ENCODE results near the gene DBR1.

DBR1 gene

GRCh38 chr3:138114988-138115971, 59.4 kb downstream of the DBR1 start, which contains the start of gene DZIP1L:
DZIP1L (minus strand) TSS chr3:138115608; CDS start chr3:138103971, 11,637 bp downstream.
- peak; percentile 91 for DNase-seq
- Histone ChIP-seq H3K18ac (ENCODE audit: low read length) (peak within 1 kb of the TSS; percentile 89), H2AK5ac (ENCODE audit: low read length) (no peak within 1 kb of the TSS), H3K56ac (ENCODE audit: low read length) (peak within 1 kb of the TSS; percentile 98), H3K27me3 (ENCODE audit: insufficient read depth, low read length, poor library complexity) (no peaks in the 10 kb centered on the region), H4K5ac (ENCODE audit: low read length) (no peak within 1 kb of the TSS), H2BK15ac (replicated peaks; ENCODE audit: low read depth) (no peak within 1 kb of the TSS), H3K79me1 (ENCODE audit: low read length) (peaks cover 7% of the 10 kb centered on the region), H4K8ac (ENCODE audit: low read depth, low read length) (peak within 1 kb of the TSS; percentile 90), H3K79me2 (ENCODE audit: control insufficient read depth, insufficient read depth, low read length) (no peaks in the 10 kb centered on the region), H3K4ac (ENCODE audit: low read depth, low read length) (no peak within 1 kb of the TSS), H2BK5ac (ENCODE audit: low read length) (peak within 1 kb of the TSS; percentile 84), H3K23ac (ENCODE audit: low read length) (peak within 1 kb of the TSS; percentile 60), H3K36me3 (ENCODE audit: control insufficient read depth, insufficient read depth, low read length) (no peaks in the 10 kb centered on the region), H3K9ac (ENCODE audit: low read length) (peak within 1 kb of the TSS; percentile 78), H2BK120ac (ENCODE audit: low read depth, low read length) (no peak within 1 kb of the TSS), H3K27ac (ENCODE audit: low read depth, low read length) (peak within 1 kb of the TSS; percentile 92), H3K4me3 (ENCODE audit: low read length) (peak within 1 kb of the TSS; percentile 78), H3K4me1 (ENCODE audit: control insufficient read depth, low read depth, low read length) (peaks cover 6% of the 10 kb centered on the region), H3K4me2 (ENCODE audit: low read length) (peak within 1 kb of the TSS; percentile 88)
- WGBS (ENCODE audit: extremely low coverage, insufficient coverage, low lambda C conversion rate), result no CpG with 5 or more reads among the region's 86 CpGs

DNA sequence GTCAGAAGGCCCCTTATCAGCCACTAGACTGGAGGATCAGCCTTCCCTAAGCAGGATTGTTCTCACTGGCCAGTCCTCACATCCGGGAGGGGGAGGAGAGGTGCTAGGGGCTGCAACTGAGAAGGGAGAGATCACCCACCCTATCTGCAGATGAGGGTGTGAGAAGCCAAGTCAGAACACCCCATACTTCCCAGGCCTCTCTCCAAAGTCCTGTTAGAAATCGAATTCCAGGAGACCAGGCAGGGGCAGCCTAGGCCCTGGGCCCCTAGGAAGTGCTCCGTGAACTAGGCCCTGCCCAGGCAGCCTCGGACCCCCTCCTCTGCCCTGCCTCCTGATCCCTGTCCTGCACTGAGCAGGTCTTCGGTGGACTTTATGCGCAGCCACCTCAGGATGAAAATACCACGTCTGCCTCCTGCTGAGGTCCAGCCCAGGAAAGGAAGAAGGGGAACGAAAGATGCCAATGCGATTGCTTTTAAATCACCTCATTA, 60.2 kb downstream of the DBR1 start:
- H3K79me1 ChIP-seq (ENCODE audit: low read length), result peaks cover 7% of the 10 kb centered on the region
- peaks cover 6% of the 10 kb centered on the region for H3K4me1 ChIP-seq (ENCODE audit: control insufficient read depth, low read depth, low read length)
- peak overlapping the region; percentile 89 for H3K18ac ChIP-seq (ENCODE audit: low read length)
- no peak overlapping the region for H2AK5ac ChIP-seq (ENCODE audit: low read length)
- peak overlapping the region; percentile 84 for H2BK5ac ChIP-seq (ENCODE audit: low read length)
- no peaks in the 10 kb centered on the region for H3K79me2 ChIP-seq (ENCODE audit: control insufficient read depth, insufficient read depth, low read length)
- peak overlapping the region; percentile 44 for H3K4me3 ChIP-seq (ENCODE audit: low read length)
- no peak overlapping the region for H3K23ac ChIP-seq (ENCODE audit: low read length)
- no CpG with 5 or more reads among the region's 9 CpGs for WGBS (ENCODE audit: extremely low coverage, insufficient coverage, low lambda C conversion rate)
- peak overlapping the region; percentile 98 for H3K56ac ChIP-seq (ENCODE audit: low read length)
- no peak overlapping the region for H3K4ac ChIP-seq (ENCODE audit: low read depth, low read length)
- H4K8ac ChIP-seq (ENCODE audit: low read depth, low read length), result no peak overlapping the region
- no peaks in the 10 kb centered on the region for H3K27me3 ChIP-seq (ENCODE audit: insufficient read depth, low read length, poor library complexity)
- H3K9ac ChIP-seq (ENCODE audit: low read length), result peak overlapping the region; percentile 78
- H3K36me3 ChIP-seq (ENCODE audit: control insufficient read depth, insufficient read depth, low read length), result no peaks in the 10 kb centered on the region
- peak overlapping the region; percentile 26 for H3K27ac ChIP-seq (ENCODE audit: low read depth, low read length)
- no peak overlapping the region for H2BK120ac ChIP-seq (ENCODE audit: low read depth, low read length)
- no peak overlapping the region for H4K5ac ChIP-seq (ENCODE audit: low read length)
- H3K4me2 ChIP-seq (ENCODE audit: low read length), result peak overlapping the region; percentile 88
- no peak overlapping the region for H2BK15ac ChIP-seq (replicated peaks; ENCODE audit: low read depth)
- DNase-seq, result peak; percentile 90

GRCh38 chr3:138113326-138113725, 61.4 kb downstream of the DBR1 start:
- H3K18ac ChIP-seq (ENCODE audit: low read length), result no peak overlapping the region
- H2BK15ac ChIP-seq (replicated peaks; ENCODE audit: low read depth), result no peak overlapping the region
- no peaks in the 10 kb centered on the region for H3K36me3 ChIP-seq (ENCODE audit: control insufficient read depth, insufficient read depth, low read length)
- no peaks in the 10 kb centered on the region for H3K79me2 ChIP-seq (ENCODE audit: control insufficient read depth, insufficient read depth, low read length)
- no peak overlapping the region for H2BK5ac ChIP-seq (ENCODE audit: low read length)
- H4K8ac ChIP-seq (ENCODE audit: low read depth, low read length), result no peak overlapping the region
- H3K56ac ChIP-seq (ENCODE audit: low read length), result no peak overlapping the region
- H4K5ac ChIP-seq (ENCODE audit: low read length), result no peak overlapping the region
- H3K23ac ChIP-seq (ENCODE audit: low read length), result no peak overlapping the region
- H2BK120ac ChIP-seq (ENCODE audit: low read depth, low read length), result no peak overlapping the region
- H3K27me3 ChIP-seq (ENCODE audit: insufficient read depth, low read length, poor library complexity), result no peaks in the 10 kb centered on the region
- H3K4me3 ChIP-seq (ENCODE audit: low read length), result no peak overlapping the region
- H3K4ac ChIP-seq (ENCODE audit: low read depth, low read length), result no peak overlapping the region
- no peak overlapping the region for H3K27ac ChIP-seq (ENCODE audit: low read depth, low read length)
- no peak overlapping the region for H3K4me2 ChIP-seq (ENCODE audit: low read length)
- peaks cover 6% of the 10 kb centered on the region for H3K4me1 ChIP-seq (ENCODE audit: control insufficient read depth, low read depth, low read length)
- H3K79me1 ChIP-seq (ENCODE audit: low read length), result peaks cover 7% of the 10 kb centered on the region
- no peak overlapping the region for H3K9ac ChIP-seq (ENCODE audit: low read length)
- no CpG with 5 or more reads among the region's 1 CpG for WGBS (ENCODE audit: extremely low coverage, insufficient coverage, low lambda C conversion rate)
- no peak overlapping the region for H2AK5ac ChIP-seq (ENCODE audit: low read length)
- peak; percentile 94 for DNase-seq

- H3K9ac ChIP-seq (ENCODE audit: low read length), result no peak overlapping the region
- H3K27me3 ChIP-seq (ENCODE audit: insufficient read depth, low read length, poor library complexity), result no peaks in the 10 kb centered on the region
- WGBS (ENCODE audit: extremely low coverage, insufficient coverage, low lambda C conversion rate), result no CpG with 5 or more reads among the region's 8 CpGs
- H2BK5ac ChIP-seq (ENCODE audit: low read length), result no peak overlapping the region
- peaks cover 9% of the 10 kb centered on the region for H3K79me1 ChIP-seq (ENCODE audit: low read length)
- H3K4me3 ChIP-seq (ENCODE audit: low read length), result no peak overlapping the region
- no peaks in the 10 kb centered on the region for H3K36me3 ChIP-seq (ENCODE audit: control insufficient read depth, insufficient read depth, low read length)
- H2BK120ac ChIP-seq (ENCODE audit: low read depth, low read length), result no peak overlapping the region
- no peak overlapping the region for H3K23ac ChIP-seq (ENCODE audit: low read length)
- no peak overlapping the region for H3K27ac ChIP-seq (ENCODE audit: low read depth, low read length)
- H2BK15ac ChIP-seq (replicated peaks; ENCODE audit: low read depth), result no peak overlapping the region
- H3K18ac ChIP-seq (ENCODE audit: low read length), result no peak overlapping the region
- no peak for DNase-seq
- no peak overlapping the region for H4K5ac ChIP-seq (ENCODE audit: low read length)
- H2AK5ac ChIP-seq (ENCODE audit: low read length), result no peak overlapping the region
- H3K4me1 ChIP-seq (ENCODE audit: control insufficient read depth, low read depth, low read length), result peaks cover 6% of the 10 kb centered on the region
- H3K56ac ChIP-seq (ENCODE audit: low read length), result no peak overlapping the region
- H3K4me2 ChIP-seq (ENCODE audit: low read length), result no peak overlapping the region
- no peak overlapping the region for H3K4ac ChIP-seq (ENCODE audit: low read depth, low read length)
- H3K79me2 ChIP-seq (ENCODE audit: control insufficient read depth, insufficient read depth, low read length), result no peaks in the 10 kb centered on the region
- H4K8ac ChIP-seq (ENCODE audit: low read depth, low read length), result no peak overlapping the region
Measured at GRCh38 chr3:138112362-138112761, 62.4 kb downstream of the DBR1 start.
